ENCODE results near the gene MYO5A.
"Not testable (repeated sequence)": the region's sequence is repeated elsewhere in the genome, so short reads cannot be mapped to it uniquely, and the experiment has no call there.

Gene MYO5A

DNA sequence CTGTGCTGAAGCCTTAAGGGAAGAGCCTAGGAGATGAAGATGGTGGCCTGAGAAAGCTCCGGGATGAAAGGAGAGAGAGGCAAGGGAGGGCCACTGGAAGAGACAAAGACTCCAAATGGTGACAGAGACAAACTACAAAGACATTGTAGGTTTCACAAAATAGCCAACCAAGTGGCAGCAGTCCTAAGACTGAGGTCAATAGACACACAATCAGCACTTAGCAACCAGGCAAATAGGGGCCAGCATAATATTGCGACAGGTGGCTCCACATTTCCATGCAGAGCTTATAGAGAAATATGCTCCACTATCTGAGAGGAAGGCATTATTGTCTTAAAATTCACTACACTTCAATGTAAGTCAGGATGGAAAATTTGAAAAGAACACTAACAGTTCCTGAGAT, 211.0 kb downstream of the MYO5A start:
- DNase-seq = no peak

DNA sequence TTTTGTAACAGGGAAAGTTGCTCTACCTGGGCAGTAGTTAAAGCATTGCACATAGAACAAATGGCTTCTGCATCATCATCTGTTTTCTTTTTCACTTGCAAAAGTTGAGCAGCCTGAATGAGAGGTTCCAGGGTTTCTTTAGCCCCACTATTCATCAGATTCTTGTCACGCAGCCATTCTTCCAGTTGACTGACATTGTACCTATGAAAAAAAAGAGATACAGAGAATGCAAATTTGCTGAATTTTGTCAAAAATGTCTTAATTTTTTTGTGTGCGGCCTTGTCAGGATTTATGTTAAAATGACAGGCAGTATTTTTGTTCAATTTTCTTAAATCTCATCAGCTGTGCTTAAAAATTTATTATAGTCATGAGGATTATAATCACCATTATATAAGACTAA, 211.7 kb downstream of the MYO5A start:
- no peak for DNase-seq

DNA sequence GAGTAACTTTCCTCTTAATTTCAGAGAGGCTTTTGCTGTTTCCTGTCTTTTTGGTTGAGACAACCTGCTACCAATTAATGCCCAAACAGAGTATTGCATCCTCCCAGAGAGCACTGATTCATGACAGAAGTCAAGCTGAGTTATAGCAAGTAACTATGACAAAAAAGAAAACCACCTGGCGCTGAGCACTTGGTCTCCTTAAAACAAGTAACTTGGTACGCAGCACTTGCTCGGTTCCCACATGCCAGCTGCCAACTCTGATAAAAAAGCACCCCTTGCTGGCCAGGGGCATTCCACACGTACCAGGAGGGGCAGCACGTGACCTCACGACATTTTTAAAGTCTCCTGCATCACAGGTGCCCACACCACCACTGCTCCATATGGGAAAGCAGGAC, 219.5 kb downstream of the MYO5A start:
- no peak for DNase-seq

DNA sequence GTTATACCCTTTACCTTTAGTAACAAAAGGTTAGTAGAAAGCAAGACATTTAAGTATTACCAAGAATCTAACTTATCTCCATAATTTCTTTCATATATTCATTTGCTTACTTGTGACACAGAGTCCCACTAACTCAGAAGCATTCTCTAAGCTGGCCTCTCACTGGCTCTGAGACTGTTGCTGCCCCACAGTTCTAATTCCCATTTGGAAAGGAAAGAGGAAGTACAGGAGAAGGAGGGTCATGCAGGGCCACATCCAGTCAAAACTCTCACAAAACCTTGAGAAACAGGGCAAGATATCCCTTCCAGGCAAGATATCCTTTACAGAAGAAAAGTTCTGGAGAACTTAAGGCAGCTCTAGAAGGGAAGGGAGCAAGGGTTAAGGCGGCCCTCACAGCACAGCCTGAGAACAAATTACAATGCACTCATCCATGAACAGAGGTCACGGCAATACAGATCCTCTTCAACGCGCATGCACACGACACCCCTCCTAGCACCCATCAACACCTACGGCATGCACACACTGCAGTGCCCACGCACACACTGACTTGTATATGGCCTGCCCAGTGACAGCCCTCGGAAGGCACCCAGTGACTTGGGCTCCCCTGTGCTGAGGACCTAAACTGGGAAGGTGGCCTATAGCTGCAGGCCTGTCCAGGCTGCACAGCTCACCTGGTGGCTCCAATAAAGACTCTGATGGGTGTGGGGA, 220.1 kb downstream of the MYO5A start:
- DNase-seq = no peak

DNA sequence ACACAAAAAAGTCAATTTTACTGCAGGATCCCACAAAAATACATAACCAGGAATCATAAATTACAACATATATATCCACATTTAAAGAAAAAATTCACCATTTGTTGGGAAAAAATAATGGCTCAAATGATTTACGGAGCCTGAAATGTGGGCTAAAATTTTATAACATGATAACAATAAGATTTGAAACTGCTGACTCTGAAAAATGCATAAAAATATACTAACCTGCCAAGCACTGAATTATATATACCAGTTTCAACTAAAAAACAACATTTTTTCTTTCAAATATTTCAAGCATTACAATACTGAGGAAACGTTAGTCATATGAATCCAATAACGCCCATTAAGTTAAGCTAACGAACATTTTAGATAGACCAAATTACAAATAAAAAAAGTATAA, 220.8 kb downstream of the MYO5A start:
- no peak for DNase-seq

DNA sequence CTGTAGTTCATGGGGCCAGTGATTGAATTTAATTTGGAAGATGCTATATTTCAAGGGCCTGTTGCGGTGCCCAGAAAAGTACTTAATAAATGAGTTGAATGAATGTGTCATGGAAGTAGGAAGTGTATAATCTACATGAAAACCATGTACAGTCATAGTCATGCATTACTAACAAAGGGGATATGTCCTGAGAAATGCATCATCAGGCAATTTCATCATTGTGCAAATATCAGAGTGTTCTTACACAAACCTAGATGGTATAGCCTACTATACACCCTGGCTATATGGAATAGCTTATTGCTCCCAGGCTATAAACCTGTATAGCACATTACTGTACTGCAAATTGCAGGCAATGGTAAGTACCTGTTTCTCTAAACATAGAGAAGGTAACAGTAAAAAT, 222.4 kb downstream of the MYO5A start:
- DNase-seq = no peak

DNA sequence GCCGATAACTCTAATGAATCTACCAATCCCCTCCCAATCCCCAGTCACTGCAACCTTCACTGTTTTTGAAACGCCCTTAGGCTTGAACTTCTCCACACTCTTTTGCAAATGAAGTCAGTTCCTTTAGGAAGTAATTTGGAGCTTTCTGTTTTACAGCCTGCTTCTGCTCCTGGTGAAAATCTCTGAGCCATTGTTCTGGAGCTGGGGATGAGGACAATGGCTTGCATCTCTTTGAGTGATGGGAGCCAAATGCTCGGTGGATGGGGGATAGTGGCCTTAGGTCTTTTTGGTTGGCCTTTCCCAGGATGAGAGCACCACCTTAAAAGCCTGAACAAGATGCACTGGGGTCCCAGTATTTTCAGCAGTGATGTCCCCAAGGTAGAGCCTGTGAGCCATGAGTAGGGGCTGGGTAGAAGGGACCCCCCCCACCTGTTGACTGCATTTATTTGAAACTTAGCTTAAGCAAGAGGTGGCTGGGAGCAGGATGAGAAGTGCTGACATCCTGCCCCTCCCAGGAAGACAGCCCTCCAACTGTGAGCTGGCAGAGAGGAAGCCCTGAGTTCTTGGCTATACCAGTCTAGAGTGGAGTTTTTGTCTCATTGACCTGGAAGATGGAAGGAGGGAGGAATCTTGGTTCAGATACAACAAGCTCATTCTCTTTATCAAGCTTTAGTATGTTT, 225.4 kb downstream of the MYO5A start:
- DNase-seq = no peak

DNA sequence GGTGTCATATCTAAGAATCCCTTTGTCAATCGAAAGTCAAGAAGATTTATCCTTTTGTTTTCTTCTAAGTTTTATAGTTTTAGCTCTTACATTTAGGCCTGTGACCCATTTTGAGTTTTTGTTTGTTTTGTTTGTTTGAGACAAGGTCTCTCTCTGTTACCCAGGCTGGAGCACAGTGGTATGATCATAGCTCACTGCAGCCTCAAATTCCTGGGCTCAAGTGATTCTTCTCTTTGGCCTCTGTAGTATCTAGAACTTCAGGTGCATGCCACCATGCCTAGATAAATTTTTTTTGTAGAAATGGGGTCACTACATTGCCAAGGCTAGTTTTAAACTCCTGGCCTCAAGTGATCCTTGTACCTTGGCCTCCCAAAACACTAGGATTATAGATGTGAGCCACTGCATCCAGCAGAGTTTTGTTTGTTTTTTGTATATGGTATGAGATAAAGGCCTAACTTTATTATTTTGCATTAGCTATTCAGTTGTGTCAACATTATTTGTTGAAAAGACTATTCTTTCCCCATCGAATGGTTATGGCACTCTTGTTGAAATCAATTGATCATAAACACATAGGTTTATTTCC, 227.3 kb downstream of the MYO5A start:
- no peak for DNase-seq

DNA sequence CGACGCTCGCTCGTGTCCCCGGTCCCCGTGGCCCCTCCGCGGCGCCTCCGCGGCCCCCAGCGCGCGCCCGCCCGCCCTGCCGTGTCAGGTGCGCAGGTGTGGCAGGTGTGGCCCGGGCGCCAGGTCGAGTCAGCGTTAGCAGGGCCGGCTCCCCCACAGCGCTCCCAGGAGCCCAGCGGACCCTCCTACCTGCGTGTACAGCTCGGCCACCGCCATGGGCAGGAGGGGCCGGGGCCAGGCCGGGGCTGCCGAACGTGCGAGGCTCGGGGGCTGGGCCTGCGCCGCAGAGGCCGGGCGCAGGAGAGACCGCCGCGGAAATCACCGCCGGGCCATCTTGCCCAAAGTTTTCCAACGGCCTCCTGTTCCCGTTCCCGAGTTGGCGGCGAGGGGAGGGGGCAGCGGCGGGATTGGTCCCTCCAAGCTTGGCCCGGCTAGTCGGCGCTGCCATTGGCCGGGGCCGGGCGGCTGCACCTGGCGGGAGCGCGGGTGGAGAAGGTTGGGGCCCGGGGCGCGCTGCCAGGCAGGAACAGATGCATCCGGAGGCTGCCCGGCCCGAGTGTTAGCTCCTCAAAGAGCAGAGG, 233.2 kb downstream of the MYO5A start, which contains the start of gene MYO5C:
TSS of gene MYO5C (minus strand) at position 384 of the 581 bp plus-strand sequence. CDS start at position 216, 168 bp downstream.
- DNase-seq = peak; percentile 66

DNA sequence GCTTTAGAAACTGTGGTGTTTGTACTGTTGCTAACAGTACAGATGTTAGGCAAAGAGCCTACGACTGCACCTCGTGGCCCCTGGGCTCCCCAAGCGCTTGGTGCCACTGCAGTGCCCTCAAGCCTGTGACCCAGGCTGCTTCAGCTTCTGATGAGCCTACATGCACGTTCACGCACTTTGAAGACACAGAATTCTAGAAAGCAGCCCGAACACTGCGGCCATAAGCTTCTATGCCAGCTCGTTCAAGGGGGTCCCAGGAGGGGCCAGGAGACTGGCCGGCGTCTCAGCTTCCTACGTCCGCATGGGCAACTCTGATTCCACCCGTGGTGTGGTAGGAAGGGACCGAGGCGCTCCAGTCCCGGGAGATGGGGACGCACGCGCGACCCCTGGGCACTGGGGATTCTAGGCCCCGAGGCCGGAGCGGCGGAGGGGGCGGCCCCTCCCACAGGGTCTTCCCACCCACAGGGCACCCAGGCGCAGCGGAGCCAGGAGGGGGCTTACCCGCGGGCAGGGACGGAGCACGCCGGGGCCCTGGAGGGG, 233.7 kb downstream of the MYO5A start:
- DNase-seq = no peak

DNA sequence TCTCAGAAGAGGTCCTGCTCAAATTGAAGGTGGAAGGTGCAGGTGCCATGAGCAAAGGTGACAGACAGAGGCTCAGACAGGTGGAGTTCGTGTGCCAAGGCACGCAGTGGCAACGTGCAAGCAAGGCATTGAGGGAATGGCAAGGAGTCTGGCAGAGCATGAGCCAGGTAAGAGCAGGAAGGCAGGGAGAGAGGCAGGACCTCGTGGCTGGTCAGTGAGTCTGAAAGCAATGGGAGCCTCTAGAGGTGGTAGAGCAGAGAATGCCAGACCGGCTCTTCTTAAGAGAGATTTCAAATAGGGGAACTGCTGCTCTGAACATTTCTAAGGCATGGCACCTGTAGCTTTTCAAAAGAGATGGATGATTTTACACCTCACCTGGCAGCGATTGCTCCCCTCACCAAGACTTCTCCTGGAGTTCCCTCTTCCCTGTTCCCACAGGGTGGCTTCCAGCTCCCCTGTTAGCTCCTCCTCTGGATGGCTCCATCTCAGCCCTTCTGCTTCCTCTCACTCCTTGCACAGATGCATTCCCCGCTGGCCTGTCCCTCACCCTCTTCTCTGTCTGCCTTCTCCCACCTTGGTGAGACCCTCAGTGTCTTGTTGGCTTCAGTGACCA, 235.8 kb downstream of the MYO5A start:
- DNase-seq = no peak

DNA sequence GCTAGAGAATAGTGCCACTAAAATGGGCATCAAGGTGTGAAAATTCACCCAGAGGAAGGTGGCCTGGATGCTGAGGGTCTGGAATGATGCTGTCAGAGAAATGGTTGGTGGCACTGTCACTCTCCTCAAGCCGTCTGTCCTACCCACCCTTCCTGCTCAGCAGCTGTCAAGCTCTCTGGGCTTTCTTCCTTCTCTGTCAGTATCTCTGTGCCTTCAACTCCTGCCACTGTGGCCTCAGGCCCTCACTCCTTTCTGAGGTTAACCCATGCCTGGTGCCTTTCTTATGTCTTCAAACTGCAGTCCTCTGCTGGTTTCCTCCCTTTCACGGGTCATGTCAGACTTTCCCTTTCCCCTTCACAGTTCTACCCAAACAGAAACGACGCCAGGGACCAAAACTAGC, 237.5 kb downstream of the MYO5A start:
- no peak for DNase-seq

DNA sequence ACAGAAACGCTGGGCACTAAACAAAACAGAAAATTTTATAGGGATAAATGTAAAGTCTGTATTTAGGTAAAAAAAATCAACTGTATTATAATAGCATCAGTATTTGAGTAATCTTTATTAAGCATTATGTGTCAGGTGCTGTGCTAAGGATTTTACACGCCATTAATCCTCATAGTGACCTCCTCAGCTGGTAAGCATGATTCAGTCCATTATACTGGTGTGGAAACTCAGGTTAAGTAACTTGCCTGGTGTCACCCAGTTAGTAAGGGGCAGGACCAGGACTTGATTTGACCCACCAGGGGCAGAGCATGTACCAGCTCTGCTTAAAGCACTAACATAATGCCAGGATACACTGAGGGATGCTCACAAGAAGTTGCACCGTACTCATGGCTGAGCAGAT, 237.9 kb downstream of the MYO5A start:
- DNase-seq = no peak

DNA sequence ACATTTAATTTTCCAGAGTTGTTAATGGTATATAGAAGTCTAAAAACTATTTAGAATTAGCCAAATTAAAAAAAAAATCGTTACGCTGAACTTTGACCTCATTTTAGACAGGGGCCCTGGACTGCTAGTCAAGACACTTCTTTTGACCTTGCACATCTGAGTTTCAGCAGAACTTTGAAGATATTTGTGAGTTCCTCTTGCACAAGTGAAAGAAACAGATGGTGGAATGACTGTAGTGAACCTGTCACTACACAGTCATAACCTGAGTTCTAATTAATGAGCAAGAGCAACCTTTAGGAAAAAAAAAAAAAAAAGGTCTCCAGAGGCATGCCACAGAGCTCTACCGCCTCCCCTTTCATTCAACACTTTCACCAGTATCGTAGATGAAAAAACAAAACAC, 238.4 kb downstream of the MYO5A start:
- DNase-seq = no peak

DNA sequence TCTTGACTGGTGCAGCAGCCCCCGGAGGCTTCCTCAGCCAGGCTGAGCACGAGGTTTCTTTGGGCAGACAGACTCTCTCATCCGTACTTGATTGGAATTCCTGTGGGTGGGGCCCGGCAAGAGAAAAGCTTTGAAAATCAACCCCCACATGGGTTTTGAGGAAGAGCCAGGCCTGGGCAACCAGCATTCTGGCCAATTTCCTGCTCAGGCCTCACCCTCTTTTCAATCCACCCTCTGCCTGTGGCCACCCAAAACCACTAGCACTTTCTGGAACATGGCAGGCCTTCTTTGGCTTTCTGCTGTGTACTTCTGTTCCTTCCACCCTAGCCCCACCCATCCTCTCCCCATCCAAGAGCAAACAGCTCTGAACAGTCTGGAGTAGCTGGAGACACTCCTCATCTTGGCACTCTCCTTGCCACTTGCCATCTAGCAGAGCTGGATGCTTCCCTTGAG, 239.0 kb downstream of the MYO5A start:
- no peak for DNase-seq

DNA sequence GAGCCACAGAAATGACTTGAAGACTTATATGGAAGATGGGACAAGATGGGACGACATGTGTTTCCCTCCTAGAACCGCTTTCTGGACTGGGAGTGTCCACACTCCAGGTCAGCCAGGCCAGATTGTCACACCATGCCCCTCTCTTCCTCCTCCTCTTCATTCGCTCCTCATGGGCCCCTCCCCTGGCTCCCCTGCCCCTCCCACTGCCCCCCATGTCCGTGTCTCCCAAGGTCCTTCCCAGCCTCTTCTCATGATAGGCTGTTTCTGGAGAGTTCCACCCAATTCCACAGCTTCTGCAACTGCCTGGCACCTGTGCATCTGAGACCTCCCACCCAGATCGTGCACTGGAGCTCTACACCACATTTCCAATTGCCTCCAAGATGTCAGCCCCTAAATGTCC, 239.7 kb downstream of the MYO5A start:
- DNase-seq = no peak

DNA sequence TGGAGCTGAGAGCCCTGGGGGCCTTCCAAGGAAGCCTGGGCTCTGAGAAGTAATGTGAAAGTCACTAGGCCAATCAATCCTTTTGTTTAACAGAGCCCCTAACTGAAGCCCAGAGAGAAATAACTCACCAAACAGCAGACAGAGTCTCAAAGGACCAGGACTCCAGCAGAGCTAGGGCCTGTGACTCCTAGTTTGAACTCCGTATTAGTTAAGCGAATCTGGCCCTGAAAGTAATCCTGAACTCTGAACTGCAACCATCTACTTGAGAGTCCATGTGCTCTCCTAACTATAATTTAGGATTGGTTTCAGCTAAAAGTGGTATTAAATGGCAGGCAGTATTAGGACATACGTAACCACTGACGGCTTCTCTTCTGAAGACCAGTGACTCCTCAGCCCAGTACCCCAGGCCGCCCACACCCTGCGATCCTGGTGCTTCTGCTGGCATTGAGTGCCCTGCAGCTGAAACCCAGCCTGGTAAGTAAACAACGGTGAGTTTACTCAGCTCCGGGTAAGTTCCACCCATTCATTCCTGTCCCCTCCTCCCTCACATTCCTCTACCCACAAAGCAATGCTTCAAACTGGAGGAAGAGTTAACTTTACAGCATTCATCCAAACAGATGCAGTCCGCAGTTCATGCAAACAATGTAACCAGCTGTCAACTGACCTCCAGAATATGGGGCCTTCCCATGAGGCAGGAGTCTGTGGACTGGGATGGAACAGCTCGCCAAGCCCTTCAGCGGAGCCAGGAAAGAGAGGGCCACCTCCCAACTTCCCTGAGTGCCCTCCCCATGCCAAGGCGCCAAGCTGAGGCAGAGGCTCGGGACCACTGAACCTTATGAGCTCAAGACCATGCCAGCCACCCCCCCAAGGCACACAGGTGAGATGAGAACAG, 240.4 kb downstream of the MYO5A start:
- DNase-seq = peak; percentile 14

DNA sequence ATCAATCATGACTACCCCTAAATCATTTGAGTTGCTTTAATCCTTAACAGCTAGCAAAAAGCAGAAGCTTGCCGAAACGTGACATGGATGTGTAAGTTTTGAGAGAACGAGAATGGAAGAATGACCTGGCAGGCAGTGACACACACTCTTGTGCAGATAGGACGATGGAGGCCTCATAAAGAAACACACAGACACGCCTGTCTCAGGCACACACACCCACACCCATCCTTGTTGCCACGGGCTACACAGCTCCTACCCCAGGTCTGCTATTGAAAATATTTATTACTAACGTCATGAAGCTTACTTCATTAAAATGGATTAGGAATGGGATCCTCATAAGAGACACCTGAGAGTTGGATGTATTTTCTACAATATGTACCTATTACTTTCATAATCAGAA, 241.6 kb downstream of the MYO5A start:
- no peak for DNase-seq

DNA sequence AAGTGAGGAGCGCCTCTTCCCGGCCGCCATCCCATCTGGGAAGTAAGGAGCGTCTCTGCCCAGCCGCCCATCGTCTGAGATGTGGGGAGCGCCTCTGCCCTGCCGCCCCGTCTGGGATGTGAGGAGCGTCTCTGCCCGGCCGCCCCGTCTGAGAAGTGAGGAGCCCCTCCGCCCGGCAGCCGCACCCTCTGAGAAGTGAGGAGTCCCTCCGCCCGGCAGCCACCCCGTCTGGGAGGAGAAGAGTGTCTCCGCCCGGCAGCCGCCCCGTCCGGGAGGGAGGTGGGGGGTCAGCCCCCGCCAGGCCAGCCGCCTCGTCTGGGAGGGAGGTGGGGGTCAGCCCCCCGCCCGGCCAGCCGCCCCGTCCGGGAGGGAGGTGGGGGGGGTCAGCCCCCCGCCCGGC, 242.7 kb downstream of the MYO5A start:
- not testable (repeated sequence) for DNase-seq

DNA sequence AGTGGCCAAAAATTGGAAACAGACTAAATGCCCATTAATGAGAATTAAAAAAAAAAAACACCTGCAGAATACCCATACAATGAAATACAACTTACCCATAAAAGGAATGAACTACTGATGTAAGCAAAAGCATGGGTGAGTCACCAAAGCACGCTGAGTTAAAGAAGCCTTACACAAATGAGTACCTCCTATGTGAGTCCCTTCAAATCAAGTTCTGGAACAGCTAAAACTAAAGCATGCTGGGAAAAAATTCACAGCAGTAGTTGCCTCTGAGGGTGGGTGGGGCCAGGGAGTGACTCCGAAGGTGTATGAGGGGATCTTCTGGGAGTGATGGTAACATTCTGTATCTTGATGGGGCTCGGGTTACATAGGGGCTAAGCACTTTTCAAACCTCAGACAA, 244.5 kb downstream of the MYO5A start:
- DNase-seq = no peak

DNA sequence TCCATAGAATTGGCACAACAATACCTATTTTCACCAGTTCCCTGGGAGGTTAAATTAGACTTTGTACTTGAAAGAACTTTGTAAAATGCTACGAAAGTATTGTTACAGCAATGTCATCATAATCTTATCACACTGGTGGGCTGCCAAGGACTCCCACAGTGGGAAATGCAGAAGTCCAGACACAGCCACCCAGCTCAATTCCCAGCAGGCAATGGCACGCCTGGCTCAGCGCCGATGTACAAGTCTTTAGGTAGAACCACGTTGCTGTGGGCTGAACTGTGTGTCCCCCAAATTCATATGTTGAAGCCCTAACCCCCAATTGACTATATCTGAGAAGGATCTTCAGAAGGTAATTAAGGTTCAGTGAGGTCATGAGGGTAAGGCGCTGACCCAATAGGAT, 245.4 kb downstream of the MYO5A start:
- no peak for DNase-seq

DNA sequence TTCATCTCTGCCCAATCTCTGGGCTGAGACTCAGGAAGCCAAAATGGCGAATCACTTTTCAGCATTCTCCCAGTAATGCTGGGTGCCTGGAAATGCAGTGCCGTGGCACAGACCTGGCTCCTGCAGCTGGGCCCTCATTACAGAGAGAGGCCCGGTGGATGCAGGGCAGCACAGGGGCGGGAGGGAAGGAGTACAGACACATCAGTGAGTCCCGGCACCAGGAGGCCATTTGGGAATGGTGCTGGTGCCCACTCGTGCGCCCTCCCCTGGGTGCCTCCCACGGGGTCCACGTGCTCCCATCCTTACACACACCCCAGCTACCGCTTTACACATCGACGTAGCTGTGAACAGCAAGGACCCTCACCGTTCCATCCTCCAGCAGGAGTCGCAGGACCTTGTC, 246.3 kb downstream of the MYO5A start:
- DNase-seq = no peak

All from DMS153 (cell line).